ENCODE measurements around the gene TENM4.

DNA sequence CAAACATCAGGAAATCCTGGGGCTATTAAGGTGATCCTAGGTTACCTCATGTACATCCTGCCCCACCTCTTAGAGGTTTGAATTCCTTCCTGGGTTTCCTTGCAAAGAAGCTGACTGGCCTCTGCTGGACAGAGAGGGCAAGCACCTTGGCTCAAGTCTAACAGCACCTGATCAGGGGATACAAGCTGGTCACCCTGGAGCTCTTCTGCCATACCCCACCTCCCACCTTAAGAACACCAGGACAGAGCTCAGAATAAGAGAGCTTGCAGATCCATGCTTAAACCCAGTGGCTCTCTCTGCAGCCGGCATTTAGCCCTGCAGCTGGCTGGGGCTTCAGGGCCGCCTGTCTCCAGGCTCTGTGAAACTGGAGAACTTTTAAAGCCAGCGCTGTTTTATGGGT lies 479.6 kb downstream of the TENM4 start:
- no peak for TF ChIP-seq EZH2 (IDR thresholded peaks at IDR 0.05)
- no peak for TF ChIP-seq POLR2AphosphoS5 (IDR thresholded peaks at IDR 0.05; ENCODE audit: borderline replicate concordance, low read depth, low read length)
